ENCODE data around the gene XPR1.

The XPR1 gene

DNA sequence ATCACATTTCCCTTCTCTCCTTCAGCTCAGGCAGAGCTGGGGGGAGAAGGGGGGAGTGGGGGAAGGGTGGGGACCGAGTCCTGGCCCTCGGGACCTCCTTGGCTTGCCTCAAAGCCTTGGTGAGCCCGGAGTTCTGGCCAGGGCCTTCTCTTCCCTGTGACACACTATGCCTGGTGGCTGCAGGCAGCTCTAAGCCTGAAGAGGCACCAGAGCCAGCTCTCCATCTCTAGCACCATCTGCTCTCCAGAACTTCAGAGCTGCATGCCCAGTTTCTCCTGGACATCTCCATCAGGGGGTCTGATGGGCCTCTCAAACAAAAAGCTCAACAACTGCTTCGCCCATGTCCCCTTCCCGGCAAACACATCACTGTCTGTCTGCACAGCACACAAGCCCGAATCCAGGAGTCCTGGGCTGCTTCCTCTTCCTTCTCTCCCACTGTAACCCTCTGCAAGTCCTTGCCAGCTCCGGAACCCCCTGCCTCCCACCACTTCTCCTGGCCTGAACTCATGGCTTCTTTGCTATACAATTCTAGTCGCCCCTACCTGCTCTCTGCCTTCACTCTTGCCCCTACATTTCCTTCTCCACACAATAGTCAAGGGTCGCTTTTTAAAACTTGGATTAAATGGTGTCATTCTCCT is 307.4 kb downstream of the XPR1 start:
- no peak for TF ChIP-seq CREB1 (IDR thresholded peaks at IDR 0.05; ENCODE audit: low read depth)
- no peak for TF ChIP-seq CEBPB (IDR thresholded peaks at IDR 0.05)
- TF ChIP-seq, protein P1, sequence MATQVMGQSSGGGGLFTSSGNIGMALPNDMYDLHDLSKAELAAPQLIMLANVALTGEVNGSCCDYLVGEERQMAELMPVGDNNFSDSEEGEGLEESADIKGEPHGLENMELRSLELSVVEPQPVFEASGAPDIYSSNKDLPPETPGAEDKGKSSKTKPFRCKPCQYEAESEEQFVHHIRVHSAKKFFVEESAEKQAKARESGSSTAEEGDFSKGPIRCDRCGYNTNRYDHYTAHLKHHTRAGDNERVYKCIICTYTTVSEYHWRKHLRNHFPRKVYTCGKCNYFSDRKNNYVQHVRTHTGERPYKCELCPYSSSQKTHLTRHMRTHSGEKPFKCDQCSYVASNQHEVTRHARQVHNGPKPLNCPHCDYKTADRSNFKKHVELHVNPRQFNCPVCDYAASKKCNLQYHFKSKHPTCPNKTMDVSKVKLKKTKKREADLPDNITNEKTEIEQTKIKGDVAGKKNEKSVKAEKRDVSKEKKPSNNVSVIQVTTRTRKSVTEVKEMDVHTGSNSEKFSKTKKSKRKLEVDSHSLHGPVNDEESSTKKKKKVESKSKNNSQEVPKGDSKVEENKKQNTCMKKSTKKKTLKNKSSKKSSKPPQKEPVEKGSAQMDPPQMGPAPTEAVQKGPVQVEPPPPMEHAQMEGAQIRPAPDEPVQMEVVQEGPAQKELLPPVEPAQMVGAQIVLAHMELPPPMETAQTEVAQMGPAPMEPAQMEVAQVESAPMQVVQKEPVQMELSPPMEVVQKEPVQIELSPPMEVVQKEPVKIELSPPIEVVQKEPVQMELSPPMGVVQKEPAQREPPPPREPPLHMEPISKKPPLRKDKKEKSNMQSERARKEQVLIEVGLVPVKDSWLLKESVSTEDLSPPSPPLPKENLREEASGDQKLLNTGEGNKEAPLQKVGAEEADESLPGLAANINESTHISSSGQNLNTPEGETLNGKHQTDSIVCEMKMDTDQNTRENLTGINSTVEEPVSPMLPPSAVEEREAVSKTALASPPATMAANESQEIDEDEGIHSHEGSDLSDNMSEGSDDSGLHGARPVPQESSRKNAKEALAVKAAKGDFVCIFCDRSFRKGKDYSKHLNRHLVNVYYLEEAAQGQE (IDR thresholded peaks at IDR 0.05; ENCODE audit: low read depth): no peak
- no peak for TF ChIP-seq TEAD4 (IDR thresholded peaks at IDR 0.05)
- TF ChIP-seq EP300 (IDR thresholded peaks at IDR 0.05; ENCODE audit: borderline replicate concordance): no peak

DNA sequence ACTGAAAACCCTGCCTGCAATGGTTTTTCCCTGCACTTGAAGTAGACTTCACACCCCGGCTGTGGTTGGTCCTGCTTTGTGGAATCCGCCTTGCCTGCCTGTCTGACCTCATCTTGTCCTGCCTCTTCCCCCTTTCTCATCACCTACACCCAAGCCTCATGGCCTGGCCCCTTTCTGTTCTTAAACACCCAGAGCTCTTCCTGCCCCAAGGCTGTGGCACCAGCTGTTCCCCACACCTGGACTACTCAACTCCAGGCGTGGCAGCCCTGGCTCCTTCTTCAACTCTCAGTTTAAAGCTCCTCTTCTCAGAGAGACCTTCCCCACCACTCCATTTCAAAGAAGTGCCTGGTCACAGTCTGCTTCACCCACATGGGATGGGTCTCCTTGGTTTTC is 307.9 kb downstream of the XPR1 start:
- TF ChIP-seq RAD21 (IDR thresholded peaks at IDR 0.05; ENCODE audit: low read depth) (no peak), TEAD4 (IDR thresholded peaks at IDR 0.05) (no peak), EP300 (IDR thresholded peaks at IDR 0.05; ENCODE audit: borderline replicate concordance) (no peak), NFIC (IDR thresholded peaks at IDR 0.05) (no peak), EGR1 (IDR thresholded peaks at IDR 0.05) (no peak)
- TF ChIP-seq, protein P1 (IDR thresholded peaks at IDR 0.05; ENCODE audit: low read depth): no peak

Measured in Ishikawa (cell line).